GM21423 (cell line): Measurements from ENCODE around the gene ATAD3C.

Experiments used
- ATAC-seq: cut with Tn5 transposase; IDR thresholded peaks from one replicate; pipeline ENCODE4 v1.9.1; 2021; ENCODE audit warnings: mild to moderate bottlenecking, moderate library complexity; ENCODE audit not compliant: unreplicated experiment

The ATAD3C gene

DNA sequence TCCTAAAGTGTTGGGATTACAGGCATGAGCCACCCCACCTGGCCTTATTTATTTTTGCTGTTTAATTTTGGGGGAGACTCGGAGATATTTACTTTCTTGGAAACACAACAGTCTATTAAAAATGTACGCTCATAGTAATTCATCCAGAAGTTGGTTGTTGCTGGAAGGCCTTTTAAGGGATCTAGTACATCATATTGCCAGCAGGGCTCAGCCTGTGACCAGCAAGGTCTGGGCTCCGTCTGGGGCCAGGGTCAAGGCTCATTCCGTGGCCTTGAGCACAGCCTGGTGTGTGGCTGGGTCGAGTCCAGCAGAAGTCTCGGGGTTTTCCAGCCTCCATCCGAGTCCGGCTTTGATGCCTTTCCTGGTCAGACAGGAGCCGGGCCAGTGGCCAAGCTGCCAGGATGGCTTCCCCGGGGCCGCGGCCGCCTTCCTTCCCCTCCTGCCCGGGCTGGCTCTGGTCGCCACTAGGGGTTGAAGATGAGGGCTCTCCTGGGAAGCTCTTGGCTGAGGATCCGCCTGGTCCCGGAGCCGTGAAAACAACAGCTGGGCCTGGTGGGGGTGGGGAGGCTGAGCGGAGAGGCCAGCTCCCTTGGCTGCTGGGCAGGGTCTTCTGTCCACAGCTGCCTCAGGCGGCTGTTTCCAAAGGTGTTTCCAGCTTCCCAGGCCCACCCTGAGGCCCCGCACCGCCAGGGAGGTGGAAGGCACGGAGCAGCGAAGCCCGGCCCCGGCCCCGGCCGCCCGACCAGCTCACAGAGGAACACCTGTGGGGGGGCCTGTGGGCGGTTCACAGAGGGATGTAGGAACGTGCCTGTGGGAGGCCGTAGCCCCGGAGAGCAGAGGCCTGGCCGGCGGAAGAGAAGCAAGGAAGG lies 19.1 kb upstream of the ATAD3C start:
- ATAC-seq, result no peak

DNA sequence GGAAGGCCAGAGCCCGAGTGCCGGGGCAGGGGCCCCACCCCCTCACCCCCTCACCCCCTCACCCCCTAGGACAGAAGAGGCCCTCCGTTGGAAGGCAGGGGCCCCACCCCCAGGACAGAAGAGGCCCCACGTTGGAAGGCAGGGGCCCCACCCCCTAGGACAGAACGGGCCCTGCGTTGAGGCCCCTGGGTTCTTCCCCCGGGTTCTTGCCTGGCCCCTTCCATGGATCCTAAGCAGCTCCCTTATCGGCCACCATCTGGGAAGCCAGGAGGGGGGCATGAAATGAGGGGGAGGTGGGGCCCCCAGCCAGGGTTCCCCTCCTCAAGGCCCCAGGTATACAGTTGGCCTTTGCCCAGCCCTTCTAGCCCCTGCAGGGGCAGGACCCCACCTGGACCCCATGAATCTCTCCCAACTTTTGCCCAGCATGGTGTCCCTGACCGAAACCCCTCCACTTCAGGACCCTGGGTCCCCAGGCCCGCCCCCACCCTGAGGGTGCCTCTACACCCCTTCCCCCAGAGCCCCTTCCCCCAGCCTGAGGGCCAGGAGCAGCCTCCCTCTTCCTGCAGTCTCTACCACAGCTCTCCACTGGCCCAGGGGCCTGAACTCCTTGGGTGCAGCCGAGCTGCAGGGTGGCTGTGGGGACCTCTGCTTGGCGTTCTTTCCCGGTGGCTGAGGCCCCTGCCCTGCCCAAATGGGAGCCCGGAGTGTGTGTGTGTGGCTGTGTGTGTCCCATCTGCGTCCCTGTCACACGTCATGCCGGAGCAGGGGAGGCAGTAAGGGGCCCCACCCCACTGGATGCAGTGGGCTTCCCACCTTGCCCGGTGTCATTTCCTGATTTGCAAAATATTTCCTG lies 18.3 kb upstream of the ATAD3C start:
- no peak for ATAC-seq

- ATAC-seq, result no peak
Measured at GRCh38 chr1:1431845-1432273, 17.6 kb upstream of the ATAD3C start.

- ATAC-seq, result no peak
Measured at GRCh38 chr1:1432274-1432950, 17.1 kb upstream of the ATAD3C start.

GRCh38 chr1:1432951-1433803 lies 16.3 kb upstream of the ATAD3C start:
- ATAC-seq, result no peak

DNA sequence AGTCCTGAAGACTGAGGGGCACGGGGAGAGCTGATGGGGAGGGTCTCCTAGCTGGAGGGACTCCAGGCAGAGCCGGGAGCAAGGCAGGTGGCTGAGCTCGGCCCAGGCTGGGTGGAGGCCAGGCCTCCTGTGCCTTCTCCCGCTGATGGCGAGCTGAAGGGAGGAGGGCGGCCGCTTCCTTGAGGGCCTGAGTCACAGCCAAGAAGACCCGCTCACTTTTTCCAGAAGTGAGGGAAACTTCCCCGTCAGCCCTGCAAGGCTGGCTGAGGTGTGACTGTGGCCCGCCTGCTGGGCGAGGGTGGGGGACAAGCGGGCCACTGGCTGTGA lies 15.7 kb upstream of the ATAD3C start:
- no peak for ATAC-seq

GRCh38 chr1:1434131-1434823 lies 15.2 kb upstream of the ATAD3C start:
- ATAC-seq, result no peak

DNA sequence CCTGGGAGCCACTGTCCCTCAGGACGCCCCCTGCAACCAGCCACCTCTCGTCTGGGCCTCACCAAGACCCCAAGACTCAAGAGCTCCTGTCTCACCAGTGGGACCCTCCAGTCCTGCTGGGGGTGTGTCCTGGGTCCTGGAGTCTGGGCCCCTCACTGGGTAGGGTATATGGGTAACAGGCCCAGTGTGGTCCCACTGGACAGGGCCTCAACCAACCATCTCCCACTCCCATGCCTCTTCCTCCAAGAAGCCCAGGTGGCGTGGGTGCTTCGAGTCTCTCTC lies 14.7 kb upstream of the ATAD3C start:
- no peak for ATAC-seq

DNA sequence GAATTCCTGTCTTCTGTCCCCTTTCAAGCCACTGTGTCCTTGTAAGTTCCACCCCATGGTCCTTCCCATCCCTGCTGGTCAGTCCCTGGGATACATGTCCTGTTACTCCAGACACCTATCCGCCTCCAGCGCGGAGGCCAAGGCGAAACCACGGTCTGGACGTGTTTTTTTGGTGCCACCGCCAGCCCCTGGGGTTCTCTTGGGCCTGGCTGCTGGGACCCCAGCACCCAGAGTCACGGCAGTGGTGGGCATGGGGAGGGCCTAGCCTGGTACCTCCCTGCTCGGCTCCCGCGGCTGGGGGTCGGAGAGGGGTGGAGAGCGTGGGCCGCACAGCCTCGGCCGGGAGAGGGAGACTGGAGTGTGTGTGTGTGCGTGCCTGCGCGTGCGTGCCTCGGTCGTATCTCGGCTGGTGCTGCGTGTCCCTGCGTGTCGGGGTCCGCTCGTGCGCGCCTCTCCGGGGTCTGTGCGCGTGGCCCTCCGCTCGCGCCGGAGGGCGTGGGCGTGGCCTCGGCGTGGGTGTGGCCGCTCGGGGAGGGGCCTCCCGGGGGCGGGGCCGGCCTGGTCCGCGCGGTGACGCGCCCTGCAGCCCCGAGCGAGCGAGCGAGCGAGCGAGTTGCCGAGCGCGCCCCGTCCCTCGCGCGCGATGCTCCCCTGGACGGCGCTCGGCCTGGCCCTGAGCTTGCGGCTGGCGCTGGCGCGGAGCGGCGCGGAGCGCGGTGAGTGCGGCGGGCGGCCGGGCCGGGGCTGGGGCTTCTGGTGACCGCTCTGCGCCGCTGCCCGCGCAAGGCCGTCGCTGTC lies 14.2 kb upstream of the ATAD3C start, which contains the start of gene VWA1:
Gene VWA1 (plus strand): TSS at position 585 of the 798 bp plus-strand sequence. CDS start 59 bp downstream, at position 644.
- ATAC-seq, result no peak

GRCh38 chr1:1435911-1436629 lies 13.4 kb upstream of the ATAD3C start:
- ATAC-seq, result no peak

DNA sequence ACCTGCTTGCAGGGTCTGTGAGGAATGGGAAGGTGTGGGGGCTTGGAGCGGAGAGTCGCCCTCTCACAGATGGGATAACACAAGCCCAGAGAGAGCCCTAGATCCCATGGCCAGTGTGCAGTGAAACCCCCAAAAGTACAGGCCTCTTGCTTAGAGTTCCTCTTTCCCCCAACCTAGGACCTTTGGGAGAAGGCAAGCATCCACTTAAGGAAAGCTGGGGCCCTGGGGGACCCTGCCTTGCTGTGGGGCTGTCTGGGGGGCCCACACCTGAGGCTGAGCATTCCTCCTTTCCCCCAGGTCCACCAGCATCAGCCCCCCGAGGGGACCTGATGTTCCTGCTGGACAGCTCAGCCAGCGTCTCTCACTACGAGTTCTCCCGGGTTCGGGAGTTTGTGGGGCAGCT lies 12.9 kb upstream of the ATAD3C start:
- ATAC-seq, result no peak

DNA sequence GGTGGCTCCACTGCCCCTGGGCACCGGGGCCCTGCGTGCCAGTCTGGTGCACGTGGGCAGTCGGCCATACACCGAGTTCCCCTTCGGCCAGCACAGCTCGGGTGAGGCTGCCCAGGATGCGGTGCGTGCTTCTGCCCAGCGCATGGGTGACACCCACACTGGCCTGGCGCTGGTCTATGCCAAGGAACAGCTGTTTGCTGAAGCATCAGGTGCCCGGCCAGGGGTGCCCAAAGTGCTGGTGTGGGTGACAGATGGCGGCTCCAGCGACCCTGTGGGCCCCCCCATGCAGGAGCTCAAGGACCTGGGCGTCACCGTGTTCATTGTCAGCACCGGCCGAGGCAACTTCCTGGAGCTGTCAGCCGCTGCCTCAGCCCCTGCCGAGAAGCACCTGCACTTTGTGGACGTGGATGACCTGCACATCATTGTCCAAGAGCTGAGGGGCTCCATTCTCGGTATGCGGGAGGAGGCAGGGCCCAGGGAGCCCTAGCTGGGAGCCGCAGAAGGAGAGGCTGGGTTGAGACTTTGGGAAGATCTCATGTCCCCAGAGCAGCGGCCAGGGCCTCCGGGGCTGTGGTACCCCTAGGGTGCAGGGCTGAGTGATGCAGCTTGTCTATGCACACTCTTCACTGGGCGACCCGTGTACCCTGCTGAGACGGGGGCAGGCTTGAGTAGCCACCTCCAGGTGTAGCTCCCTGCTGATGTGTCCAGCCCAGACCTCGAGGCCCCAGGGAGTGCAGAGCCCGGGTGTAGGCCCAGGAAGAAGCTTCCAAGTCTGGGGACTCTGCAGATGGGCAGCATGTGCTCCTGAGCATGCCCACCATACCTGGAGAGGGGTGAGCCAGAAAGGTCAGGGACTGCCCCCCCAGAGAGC lies 12.2 kb upstream of the ATAD3C start:
- ATAC-seq, result no peak

GRCh38 chr1:1437904-1438376 lies 11.5 kb upstream of the ATAD3C start:
- ATAC-seq, result peak; percentile 62

DNA sequence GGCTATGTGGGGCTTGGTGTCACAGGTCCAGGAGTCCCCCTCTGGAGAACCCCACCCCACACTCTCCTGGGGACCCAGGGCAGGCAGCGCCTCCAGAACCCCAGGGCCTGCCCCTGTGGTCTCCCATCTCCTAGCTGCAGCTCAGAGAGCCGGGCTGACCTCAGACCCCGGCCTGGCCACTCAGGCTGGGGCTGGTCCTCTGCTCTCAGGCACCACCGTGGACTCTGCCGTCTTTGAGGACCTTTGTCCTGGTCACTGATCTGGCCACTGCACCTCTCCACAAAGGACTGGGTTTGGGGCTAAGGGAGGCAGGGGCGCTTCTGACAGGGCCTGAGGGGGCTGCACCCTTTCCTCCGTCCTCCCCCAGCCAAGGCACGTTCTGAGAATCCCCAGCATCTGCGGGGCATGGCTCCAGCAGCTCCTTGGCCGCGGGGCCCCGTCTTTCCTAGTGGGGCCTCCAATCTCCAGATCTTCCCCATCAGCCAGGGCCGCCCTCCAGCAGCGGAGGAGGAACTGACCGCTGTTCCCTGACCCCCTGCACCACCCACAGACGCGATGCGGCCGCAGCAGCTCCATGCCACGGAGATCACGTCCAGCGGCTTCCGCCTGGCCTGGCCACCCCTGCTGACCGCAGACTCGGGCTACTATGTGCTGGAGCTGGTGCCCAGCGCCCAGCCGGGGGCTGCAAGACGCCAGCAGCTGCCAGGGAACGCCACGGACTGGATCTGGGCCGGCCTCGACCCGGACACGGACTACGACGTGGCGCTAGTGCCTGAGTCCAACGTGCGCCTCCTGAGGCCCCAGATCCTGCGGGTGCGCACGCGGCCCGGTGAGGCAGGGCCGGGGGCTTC lies 10.7 kb upstream of the ATAD3C start:
- no peak for ATAC-seq

- no peak for ATAC-seq
Measured at GRCh38 chr1:1439546-1440261, 9.8 kb upstream of the ATAD3C start.
